Measurements from ENCODE around the gene AGPS.

DNA sequence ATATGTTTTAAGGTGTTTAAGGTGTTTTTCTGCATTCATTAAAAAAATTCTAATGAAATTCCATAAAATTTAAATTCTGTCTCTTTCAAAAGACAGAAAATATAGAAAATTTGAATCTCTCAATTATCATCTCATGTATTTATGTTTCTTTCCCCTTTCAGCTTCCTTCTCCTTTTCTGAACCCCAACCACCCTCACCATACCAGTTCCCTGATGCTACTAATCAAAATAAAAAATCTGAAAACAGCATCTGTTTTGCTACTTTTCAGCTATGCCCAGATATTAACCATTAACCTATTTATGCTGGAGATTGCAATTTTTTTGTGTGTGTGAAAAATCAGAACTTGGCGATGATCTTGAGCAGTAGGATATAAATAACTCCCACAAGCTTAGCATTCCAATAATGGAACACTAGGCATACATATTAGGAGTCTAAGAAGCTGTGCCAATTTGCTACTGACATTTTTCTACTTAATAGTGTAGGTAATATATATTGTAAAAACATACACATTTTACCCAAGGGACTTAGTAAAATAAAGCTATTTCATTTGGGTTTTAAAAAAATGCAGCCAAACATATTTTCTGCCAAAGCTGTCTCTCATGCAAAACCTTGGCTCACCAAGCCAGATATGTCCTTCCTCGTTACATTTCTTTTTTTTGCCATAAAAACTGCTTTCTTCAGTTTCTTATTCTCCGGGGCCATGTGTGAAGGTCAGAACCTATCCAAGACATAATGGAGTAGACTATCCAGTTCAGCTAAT, 32.6 kb upstream of the AGPS start:
- TF ChIP-seq PRDM15 (CRISPR knock-in tag; IDR thresholded peaks at IDR 0.05): no peak
- no peak for TF ChIP-seq BATF2 (CRISPR knock-in tag; IDR thresholded peaks at IDR 0.05)
- no peak for TF ChIP-seq POLR2AphosphoS5 (IDR thresholded peaks at IDR 0.05; ENCODE audit: low read depth, low read length)
- TF ChIP-seq MYC (CRISPR knock-in tag; IDR thresholded peaks at IDR 0.05; ENCODE audit: borderline replicate concordance): no peak
- TF ChIP-seq NFKB2 (CRISPR knock-in tag; IDR thresholded peaks at IDR 0.05; ENCODE audit: borderline replicate concordance): no peak
- no peak for TF ChIP-seq HIVEP1 (CRISPR knock-in tag; IDR thresholded peaks at IDR 0.05)
- TF ChIP-seq SIN3A (IDR thresholded peaks at IDR 0.05; ENCODE audit: borderline replicate concordance, low read depth, low read length): no peak
- TF ChIP-seq EP300 (IDR thresholded peaks at IDR 0.05; ENCODE audit: low read depth in 2 of 2, low read length in 2 of 2): no peak
- TF ChIP-seq EP300 (CRISPR knock-in tag; IDR thresholded peaks at IDR 0.05; ENCODE audit: borderline replicate concordance): no peak
- TF ChIP-seq, protein P1, sequence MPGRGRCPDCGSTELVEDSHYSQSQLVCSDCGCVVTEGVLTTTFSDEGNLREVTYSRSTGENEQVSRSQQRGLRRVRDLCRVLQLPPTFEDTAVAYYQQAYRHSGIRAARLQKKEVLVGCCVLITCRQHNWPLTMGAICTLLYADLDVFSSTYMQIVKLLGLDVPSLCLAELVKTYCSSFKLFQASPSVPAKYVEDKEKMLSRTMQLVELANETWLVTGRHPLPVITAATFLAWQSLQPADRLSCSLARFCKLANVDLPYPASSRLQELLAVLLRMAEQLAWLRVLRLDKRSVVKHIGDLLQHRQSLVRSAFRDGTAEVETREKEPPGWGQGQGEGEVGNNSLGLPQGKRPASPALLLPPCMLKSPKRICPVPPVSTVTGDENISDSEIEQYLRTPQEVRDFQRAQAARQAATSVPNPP (CRISPR knock-in tag; IDR thresholded peaks at IDR 0.05): no peak
- TF ChIP-seq PCBP2 (optimal IDR thresholded peaks at IDR 0.05; ENCODE audit: low read depth, low read length, poor library complexity, severe bottlenecking): no peak
- TF ChIP-seq ZFP36L1 (CRISPR knock-in tag; IDR thresholded peaks at IDR 0.05): no peak
- no peak for TF ChIP-seq PAX8 (CRISPR knock-in tag; IDR thresholded peaks at IDR 0.05; ENCODE audit: borderline replicate concordance)
- TF ChIP-seq ZNF382 (CRISPR knock-in tag; IDR thresholded peaks at IDR 0.05; ENCODE audit: borderline replicate concordance): no peak
